GM10248 (cell line): ENCODE measurements around the gene ANKS1A.

ENCODE experiments used
- CTCF ChIA-PET: fragments of 300-600 bp; sonication (Branson Sonifier 250); formaldehyde crosslinking; extraction: SDS; loops from one replicate; lab custom pipeline; 2021; ENCODE audit warnings: antibody characterized with exemption; lab: Yijun Ruan, JAX
- POLR2A ChIA-PET: fragments of 350-650 bp; sonication (Branson Sonifier 250); formaldehyde crosslinking; extraction: SDS; loops from one replicate; lab custom pipeline; 2020; ENCODE audit warnings: antibody characterized with exemption; lab: Yijun Ruan, JAX
- DNase-seq: peaks from one replicate; pipeline ENCODE4 v3.0.0; 2012; ENCODE audit errors: extremely low spot score
- TF ChIP-seq, protein P1 (sequence below): IDR thresholded peaks from 2 replicates; pipeline ENCODE4 v1.5.1; 2012; ENCODE audit warnings: mild to moderate bottlenecking, low read depth; ENCODE audit errors: extremely low read depth, missing control alignments, control extremely low read depth

Gene ANKS1A

DNA sequence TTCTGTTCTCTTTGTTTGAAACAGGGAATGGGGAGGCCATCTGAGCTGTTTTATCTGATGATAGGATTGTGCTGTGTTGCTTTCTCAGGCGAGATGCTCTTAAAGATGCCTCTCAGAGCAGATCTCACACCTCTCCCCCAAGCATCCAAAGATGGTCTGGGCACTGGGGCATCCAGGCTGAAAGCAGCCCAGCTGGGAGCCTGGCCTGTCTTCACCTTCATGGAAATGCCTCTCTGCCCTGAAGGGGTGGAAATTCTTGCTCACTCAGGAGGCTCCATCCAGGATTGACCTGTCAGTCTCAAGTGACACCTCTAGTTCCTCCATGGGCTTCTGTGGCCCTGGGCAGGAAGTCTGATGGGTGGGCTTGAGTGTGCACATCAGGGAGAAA, 165.7 kb downstream of the ANKS1A start:
- CTCF ChIA-PET, result interaction anchor here (0.8 to 1.0 kb wide), 2 partner anchors 13 to 25 kb away, joined by 3 read pairs; no protein-coding TSS in a partner anchor
- POLR2A ChIA-PET, result no interaction called here
- TF ChIP-seq, protein P1, sequence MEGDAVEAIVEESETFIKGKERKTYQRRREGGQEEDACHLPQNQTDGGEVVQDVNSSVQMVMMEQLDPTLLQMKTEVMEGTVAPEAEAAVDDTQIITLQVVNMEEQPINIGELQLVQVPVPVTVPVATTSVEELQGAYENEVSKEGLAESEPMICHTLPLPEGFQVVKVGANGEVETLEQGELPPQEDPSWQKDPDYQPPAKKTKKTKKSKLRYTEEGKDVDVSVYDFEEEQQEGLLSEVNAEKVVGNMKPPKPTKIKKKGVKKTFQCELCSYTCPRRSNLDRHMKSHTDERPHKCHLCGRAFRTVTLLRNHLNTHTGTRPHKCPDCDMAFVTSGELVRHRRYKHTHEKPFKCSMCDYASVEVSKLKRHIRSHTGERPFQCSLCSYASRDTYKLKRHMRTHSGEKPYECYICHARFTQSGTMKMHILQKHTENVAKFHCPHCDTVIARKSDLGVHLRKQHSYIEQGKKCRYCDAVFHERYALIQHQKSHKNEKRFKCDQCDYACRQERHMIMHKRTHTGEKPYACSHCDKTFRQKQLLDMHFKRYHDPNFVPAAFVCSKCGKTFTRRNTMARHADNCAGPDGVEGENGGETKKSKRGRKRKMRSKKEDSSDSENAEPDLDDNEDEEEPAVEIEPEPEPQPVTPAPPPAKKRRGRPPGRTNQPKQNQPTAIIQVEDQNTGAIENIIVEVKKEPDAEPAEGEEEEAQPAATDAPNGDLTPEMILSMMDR, result no peak
- DNase-seq, result no peak

DNA sequence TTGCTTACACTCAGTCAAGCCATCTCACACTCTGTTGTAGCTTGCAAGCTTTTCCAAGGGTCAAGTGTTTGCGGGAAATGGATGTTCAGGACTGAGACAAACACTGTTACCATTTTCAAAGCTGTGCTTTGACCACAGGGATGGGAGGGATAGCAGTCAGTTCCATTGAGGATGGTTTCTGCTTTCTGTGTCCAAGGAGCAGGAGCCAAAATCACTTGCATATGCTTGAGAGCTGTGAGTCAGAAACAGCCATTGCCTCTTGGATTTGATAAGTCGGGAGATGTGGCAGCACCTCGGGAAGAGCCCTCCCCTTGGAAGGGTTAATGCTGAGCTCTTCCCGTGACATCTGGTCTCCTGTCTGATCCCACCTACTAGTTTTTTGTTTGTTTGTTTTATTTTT, 166.8 kb downstream of the ANKS1A start:
- DNase-seq, result no peak
- ChIA-PET CTCF (interaction anchor here (1.1 kb wide), 1 partner anchor 148 kb away, joined by 3 read pairs; no protein-coding TSS in a partner anchor), POLR2A (no interaction called here)
- TF ChIP-seq, protein P1, result no peak

DNA sequence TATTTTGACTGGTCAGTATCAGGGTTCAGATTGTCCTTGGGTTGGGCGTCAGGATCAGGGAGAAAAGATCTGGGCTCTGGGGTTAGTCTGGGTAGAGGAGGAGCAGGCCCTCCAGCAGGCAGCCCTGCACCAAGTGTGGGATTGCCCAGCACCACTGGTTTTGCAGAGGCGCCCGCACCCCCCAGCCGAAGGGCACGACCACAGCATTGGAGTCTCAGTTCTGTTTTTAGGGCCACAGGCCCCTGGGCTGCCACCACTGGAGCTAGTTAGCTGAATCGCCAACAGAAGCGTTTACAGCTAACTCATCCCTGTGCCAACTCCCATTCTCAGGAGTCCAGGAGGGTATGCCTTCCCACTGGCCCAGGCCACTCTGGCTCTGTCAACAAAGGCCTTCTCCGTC, 167.9 kb downstream of the ANKS1A start:
- CTCF ChIA-PET, result interaction anchor here (1.1 to 1.5 kb wide), 2 partner anchors 70 to 147 kb away, joined by 3 read pairs; no protein-coding TSS in a partner anchor
- DNase-seq, result no peak
- POLR2A ChIA-PET, result no interaction called here
- TF ChIP-seq, protein P1, result no peak

DNA sequence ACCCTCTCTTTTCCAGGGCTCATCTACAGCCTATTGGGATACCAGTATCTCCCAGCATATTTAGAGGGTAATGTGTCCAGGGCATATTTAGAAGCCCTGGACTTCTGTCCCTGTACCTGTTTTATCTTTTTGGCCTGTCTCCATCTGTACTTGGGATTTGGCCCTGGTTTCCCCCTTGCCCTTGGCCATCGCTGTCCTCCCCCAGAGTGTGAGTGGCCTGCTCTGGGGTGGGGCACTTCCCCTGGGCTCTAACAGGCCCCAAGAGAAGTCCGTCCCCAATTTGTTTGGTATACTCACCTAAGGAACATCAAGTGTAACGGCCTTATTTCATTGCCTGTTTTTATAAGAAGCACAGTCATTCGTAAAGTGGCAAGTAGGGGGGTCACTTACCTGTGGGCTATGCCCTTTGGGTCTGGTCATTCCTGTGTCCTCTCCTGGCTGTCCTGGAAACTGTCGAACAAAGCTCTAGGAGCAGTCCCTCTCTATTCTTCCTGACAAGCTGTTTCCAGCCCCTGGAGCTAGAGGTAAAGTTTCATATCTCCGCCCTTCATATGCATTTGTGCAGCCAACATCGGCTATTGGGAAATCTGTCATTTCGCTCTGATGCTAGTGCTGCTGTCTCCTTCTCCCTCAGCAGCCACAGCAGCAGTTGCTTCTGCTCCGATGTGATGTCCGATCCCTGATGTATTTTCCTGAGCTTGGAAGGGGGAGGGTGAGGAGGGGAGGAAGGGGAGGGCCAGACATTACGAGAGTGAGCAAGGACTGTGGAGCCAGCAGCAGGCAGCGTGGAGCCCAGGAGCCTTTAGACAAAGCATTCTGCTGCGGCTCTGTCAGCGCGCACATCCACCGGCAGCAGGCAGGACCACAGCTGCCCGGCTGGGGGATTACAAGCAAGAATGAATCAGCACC, 168.6 kb downstream of the ANKS1A start:
- CTCF ChIA-PET, result interaction anchor here (1.3 to 1.5 kb wide), 2 partner anchors 12 to 71 kb away, joined by 3 read pairs; no protein-coding TSS in a partner anchor
- TF ChIP-seq, protein P1, result no peak
- POLR2A ChIA-PET, result no interaction called here
- no peak for DNase-seq

DNA sequence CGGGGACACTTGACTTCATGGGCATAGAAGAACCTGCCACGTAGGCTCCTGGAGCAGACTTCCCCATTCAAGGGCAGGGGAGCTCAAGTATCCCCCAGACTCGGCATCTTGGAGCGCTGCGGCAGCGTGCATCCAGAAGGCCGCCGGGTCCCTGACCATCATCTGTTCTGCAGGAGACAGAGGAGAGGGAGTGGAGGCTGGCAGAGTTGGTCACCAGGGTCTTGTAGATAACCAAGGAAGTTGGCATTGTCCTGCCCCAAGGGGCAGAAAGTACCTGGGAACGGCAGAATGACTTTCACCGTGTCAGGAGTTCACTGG, 169.3 kb downstream of the ANKS1A start:
- TF ChIP-seq, protein P1, result no peak
- ChIA-PET POLR2A (no interaction called here), CTCF (interaction anchor here (1.3 kb wide), 1 partner anchor 11 kb away, joined by 3 read pairs; no protein-coding TSS in a partner anchor)
- no peak for DNase-seq

DNA sequence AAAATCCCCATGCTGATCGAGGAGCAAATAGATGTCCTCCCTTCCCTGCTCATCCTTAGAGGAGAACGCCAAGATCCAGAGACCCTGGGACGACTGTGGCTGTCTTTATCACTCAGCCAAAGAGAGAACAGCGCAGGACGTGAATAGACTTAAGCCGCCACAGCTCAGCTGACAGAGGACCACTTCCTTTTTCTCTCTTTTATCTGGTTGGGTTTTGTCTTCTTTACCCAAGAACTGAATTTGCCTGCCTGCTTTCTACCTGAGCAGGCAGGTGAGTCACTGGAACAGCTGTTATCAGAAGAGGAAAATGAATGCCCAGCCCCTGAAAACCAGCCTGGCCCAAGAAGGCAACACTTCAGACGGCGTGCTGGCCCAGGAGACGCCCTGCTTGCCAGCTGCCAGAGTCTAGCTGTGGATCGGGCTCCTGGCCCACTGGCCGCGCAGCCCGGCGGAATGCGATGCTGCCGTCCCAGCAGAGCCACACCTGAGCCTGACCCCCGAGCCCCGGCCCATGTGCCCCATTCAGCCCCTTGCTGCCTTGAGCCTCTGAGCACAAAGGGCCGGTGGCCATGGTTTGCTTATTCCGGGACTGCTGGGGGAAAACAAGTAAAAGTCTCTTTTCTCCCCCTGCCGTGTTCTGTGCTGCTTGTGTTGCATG, 169.9 kb downstream of the ANKS1A start:
- TF ChIP-seq, protein P1, result no peak
- ChIA-PET POLR2A (no interaction called here), CTCF (interaction anchor here (1.0 to 1.3 kb wide), 2 partner anchors 10 to 11 kb away, joined by 3 read pairs; no protein-coding TSS in a partner anchor)
- no peak for DNase-seq
